GM23338 (cell line): ENCODE results near the gene EEF2KMT. TPM values are rescaled to one million over a fixed set of nuclear protein-coding genes. Genes with fewer than 3 reads are reported as not detected.

Experiments
- ATAC-seq: fragments of 200-7000 bp; cut with Tn5 transposase; 3 replicates; pipeline ENCODE4 v1.9.1; 2020
- DNase-seq: peaks from one replicate; pipeline ENCODE4 v3.0.0-alpha.2; 2015; ENCODE audit warnings: low spot score
- H2AFZ ChIP-seq: fragments of 200-600 bp; sonication (generic); 2 replicates; pipeline ENCODE4 v1.8.0; 2016; ENCODE audit warnings: antibody characterized with exemption, mild to moderate bottlenecking, moderate library complexity
- H3F3A ChIP-seq: fragments of 200-600 bp; sonication (generic); replicated peaks from 2 replicates; pipeline ENCODE4 v1.8.0; 2017; ENCODE audit warnings: antibody characterized with exemption, mixed run types, low read depth
- H3K27ac ChIP-seq: fragments of 200-600 bp; sonication (generic); 2 replicates; pipeline ENCODE4 v1.6.1; 2016; ENCODE audit warnings: low read depth
- H3K27me3 ChIP-seq: fragments of 200-600 bp; sonication (generic); 2 replicates; pipeline ENCODE4 v1.8.0; 2016; ENCODE audit warnings: mild to moderate bottlenecking, mixed run types, moderate library complexity; ENCODE audit not compliant: insufficient read depth
- H3K36me3 ChIP-seq: fragments of 200-600 bp; sonication (generic); 2 replicates; pipeline ENCODE4 v1.8.0; 2016; ENCODE audit warnings: mild to moderate bottlenecking; ENCODE audit not compliant: insufficient read depth
- H3K4me1 ChIP-seq: fragments of 200-600 bp; sonication (generic); 2 replicates; pipeline ENCODE4 v1.8.0; 2016; ENCODE audit warnings: mild to moderate bottlenecking, moderate library complexity; ENCODE audit not compliant: insufficient read depth
- H3K4me2 ChIP-seq: fragments of 200-600 bp; sonication (generic); 2 replicates; pipeline ENCODE4 v1.7.1; 2017; ENCODE audit warnings: mixed run types
- H3K4me3 ChIP-seq: fragments of 200-600 bp; sonication (generic); 2 replicates; pipeline ENCODE4 v1.6.1; 2016; ENCODE audit warnings: mixed run types
- H3K79me2 ChIP-seq: fragments of 200-600 bp; sonication (generic); replicated peaks from 2 replicates; pipeline ENCODE4 v1.8.0; 2017; ENCODE audit warnings: mild to moderate bottlenecking; ENCODE audit not compliant: insufficient read depth
- H3K9me2 ChIP-seq: fragments of 200-600 bp; sonication (generic); 2 replicates; pipeline ENCODE4 v1.8.0; 2017; ENCODE audit not compliant: insufficient read depth
- H4K20me1 ChIP-seq: fragments of 200-600 bp; sonication (generic); replicated peaks from 2 replicates; pipeline ENCODE4 v1.8.0; 2017; ENCODE audit warnings: mild to moderate bottlenecking; ENCODE audit not compliant: insufficient read depth
- H3K27ac Mint-ChIP-seq: 2 replicates; pipeline ENCODE4 v1.8.0; 2020; ENCODE audit warnings: inconsistent platforms, mild to moderate bottlenecking, moderate library complexity, mixed read lengths
- H3K27me3 Mint-ChIP-seq: 3 replicates; pipeline ENCODE4 v1.8.0; 2022; ENCODE audit warnings: low read depth, mild to moderate bottlenecking, moderate library complexity, mixed read lengths, inconsistent platforms; ENCODE audit not compliant: insufficient read depth, poor library complexity
- H3K36me3 Mint-ChIP-seq: 3 replicates; pipeline ENCODE4 v1.8.0; 2021; ENCODE audit warnings: low read depth, mild to moderate bottlenecking, inconsistent platforms, moderate library complexity, mixed read lengths
- H3K4me1 Mint-ChIP-seq: 3 replicates; pipeline ENCODE4 v1.8.0; 2020; ENCODE audit warnings: mild to moderate bottlenecking, inconsistent platforms, mixed read lengths
- H3K4me3 Mint-ChIP-seq: 3 replicates; pipeline ENCODE4 v1.8.0; 2021; ENCODE audit warnings: moderate library complexity, mild to moderate bottlenecking, inconsistent platforms, mixed read lengths
- H3K9me3 Mint-ChIP-seq: 3 replicates; pipeline ENCODE4 v1.8.0; 2020; ENCODE audit warnings: moderate library complexity, mild to moderate bottlenecking, inconsistent platforms, mixed read lengths
- ETS1 ChIP-seq: IDR thresholded peaks from 2 replicates; pipeline ENCODE4 v1.6.1; 2016; ENCODE audit warnings: antibody characterized with exemption
- JUNB ChIP-seq: IDR thresholded peaks from one replicate; pipeline ENCODE4 v1.6.1; 2016; ENCODE audit warnings: antibody characterized with exemption; ENCODE audit not compliant: unreplicated experiment
- ZNF462 ChIP-seq: fragments of 250-450 bp; sonication (Bioruptor Pico); IDR thresholded peaks from 2 replicates; pipeline ENCODE4 v1.5.0; 2020; ENCODE audit warnings: mild to moderate bottlenecking, moderate library complexity
- polyA plus RNA-seq: library from polyadenylated mRNA; unstranded; fragments of >200 nt; fragmentation: Nextera tagmentation; extraction: Ambion mirVana; gene quantifications from 2 replicates; pipeline ENCODE4 v1.2.1, GENCODE V29; 2016
- total RNA-seq: library from RNA; depleted of rRNA; stranded (reverse); fragments of >200 nt; shearing (Covaris generic); gene quantifications from 2 replicates; pipeline ENCODE4 v1.2.3, GENCODE V29; 2014
- TF ChIP-seq, protein P1 (sequence below), 2 experiments: fragments of 200-600 bp in 1 of 2; sonication (generic) in 1 of 2; conservative IDR thresholded peaks; 2 replicates each; pipeline versions ENCODE4 v1.5.1 to v1.6.1; 2016 to 2017; ENCODE audit warnings: antibody characterized with exemption in 2 of 2, low read depth in 2 of 2, mild to moderate bottlenecking in 2 of 2, moderate library complexity in 1 of 2

The EEF2KMT gene
- total and polyA plus RNA-seq, 2 experiments from 2014 or later: 24.0 to 37.1 TPM

GRCh38 chr16:5040451-5040850, 57.1 kb downstream of the EEF2KMT start (continued):
- TF ChIP-seq JUNB: no peak
- TF ChIP-seq, protein P1, sequence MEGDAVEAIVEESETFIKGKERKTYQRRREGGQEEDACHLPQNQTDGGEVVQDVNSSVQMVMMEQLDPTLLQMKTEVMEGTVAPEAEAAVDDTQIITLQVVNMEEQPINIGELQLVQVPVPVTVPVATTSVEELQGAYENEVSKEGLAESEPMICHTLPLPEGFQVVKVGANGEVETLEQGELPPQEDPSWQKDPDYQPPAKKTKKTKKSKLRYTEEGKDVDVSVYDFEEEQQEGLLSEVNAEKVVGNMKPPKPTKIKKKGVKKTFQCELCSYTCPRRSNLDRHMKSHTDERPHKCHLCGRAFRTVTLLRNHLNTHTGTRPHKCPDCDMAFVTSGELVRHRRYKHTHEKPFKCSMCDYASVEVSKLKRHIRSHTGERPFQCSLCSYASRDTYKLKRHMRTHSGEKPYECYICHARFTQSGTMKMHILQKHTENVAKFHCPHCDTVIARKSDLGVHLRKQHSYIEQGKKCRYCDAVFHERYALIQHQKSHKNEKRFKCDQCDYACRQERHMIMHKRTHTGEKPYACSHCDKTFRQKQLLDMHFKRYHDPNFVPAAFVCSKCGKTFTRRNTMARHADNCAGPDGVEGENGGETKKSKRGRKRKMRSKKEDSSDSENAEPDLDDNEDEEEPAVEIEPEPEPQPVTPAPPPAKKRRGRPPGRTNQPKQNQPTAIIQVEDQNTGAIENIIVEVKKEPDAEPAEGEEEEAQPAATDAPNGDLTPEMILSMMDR (conservative IDR thresholded peaks at IDR 0.05; ENCODE audit: low read depth in 2 of 2): no peak

- H3K36me3 Mint-ChIP-seq: no peaks in the 10 kb centered on the region; the same call in 2 of the 3 replicates
- Histone ChIP-seq H3K4me3 (peak overlapping the region; percentile 45), H3K36me3 (no peaks in the 10 kb centered on the region), H2AFZ (peak overlapping the region; percentile 70), H3F3A (peaks cover 12% of the 10 kb centered on the region), H3K9me2 (no peaks in the 10 kb centered on the region), H3K79me2 (no peaks in the 10 kb centered on the region; the same call in 1 of the 2 replicates), H3K27ac (peak overlapping the region; percentile 96), H4K20me1 (no peaks in the 10 kb centered on the region), H3K4me1 (peaks cover 32% of the 10 kb centered on the region), H3K27me3 (peaks cover 6% of the 10 kb centered on the region), H3K4me2 (peak overlapping the region; percentile 85)
- peak overlapping the region; percentile 49 for H3K4me3 Mint-ChIP-seq
- H3K9me3 Mint-ChIP-seq: no peaks in the 10 kb centered on the region
- peak overlapping the region; percentile 94 for H3K27ac Mint-ChIP-seq
- H3K4me1 Mint-ChIP-seq: peaks cover 39% of the 10 kb centered on the region
- peaks cover 29% of the 10 kb centered on the region for H3K27me3 Mint-ChIP-seq
- ATAC-seq (peak; percentile 81), DNase-seq (peak; percentile 84)
- TF ChIP-seq ZNF462 (CRISPR knock-in tag) (no peak), ETS1 (peak; percentile 65; the same call in 1 of the 2 replicates)
- TF ChIP-seq, protein P1 (conservative IDR thresholded peaks at IDR 0.05; ENCODE audit: low read depth in 2 of 2): peak in 1 of 2 experiments; percentile 8; a peak in 1 of 4 replicates
Measured at GRCh38 chr16:5036228-5037156, 61.1 kb downstream of the EEF2KMT start.
